GM04504 (cell line): ENCODE measurements around the gene OTUB1.

Experiments used
- DNase-seq: peaks from one replicate; pipeline ENCODE4 v3.0.0-alpha.2; 2012; ENCODE audit warnings: low read depth

The OTUB1 gene

DNA sequence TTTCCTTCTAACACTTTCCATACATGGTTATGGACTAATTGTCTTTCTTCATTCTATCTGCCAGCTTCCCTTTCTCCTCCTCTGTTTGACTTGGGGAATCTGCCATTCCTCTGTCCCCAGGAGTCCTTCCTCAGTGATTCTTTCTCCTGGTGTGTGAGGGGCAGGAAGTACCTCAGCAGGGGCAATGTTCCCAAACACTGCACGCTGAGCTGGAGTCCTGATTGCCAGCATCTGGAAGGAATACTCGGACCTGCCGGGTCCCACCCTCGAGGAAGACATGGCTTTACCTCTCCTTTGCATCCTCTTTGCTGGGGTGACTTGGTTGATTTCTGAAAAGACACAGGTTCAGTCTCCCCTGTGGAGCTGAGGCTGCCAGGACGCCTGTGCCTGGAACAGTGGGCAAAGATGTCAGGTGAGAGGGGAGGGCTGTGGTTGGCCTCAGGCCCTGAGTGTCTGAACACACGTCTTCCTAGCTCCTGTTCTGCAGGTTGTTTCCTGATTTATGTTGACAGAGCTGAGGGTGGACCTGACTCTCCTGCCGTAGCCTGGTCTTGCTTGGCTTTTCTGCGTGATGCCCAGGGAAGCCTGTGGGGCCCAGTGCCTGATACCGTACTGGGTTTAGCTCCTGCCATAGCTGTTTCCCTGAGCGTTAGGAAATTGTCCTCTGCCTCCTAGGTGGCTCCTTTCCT lies 7.5 kb upstream of the OTUB1 start:
- DNase-seq: no peak

DNA sequence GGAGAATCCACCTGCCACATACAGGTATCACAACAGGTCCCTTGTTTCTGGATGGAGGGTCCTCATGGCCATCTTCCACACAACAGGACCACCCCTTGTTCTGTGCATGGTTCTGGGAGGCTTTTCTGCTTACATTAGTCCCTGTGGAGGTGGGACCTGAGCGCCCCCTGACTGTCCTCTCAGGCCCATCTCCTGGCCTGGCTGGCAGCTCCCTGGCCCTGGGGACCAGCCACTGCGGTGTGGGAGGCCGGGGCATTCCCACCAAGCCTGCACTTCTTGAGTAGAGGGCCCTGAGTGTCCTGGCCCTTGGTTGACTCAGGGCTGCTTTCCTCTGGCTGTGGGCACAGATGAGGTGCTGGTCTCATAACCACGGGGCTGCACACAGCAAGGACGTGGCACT lies 6.8 kb upstream of the OTUB1 start:
- DNase-seq: no peak

DNA sequence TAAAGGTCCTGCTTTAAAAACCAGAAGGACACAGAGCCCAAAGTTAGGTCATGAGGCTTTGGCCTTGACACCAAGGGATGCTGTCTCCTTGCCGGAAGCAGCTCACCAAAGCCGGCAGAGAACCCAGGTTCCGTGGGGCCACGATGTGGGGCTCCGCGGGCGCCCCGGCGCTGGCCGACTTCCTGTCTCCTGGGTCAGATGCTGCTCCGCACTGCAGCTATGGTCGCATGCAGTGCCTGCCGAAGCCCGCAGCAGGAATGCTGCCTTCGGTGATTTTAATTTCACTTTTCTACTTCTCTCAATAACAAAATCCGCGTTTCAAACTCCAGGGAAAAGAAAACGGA lies 454 bp upstream of the OTUB1 start:
- no peak for DNase-seq

GRCh38 chr11:63986932-63987513 lies 785 bp downstream of the OTUB1 start:
- DNase-seq: no peak

DNA sequence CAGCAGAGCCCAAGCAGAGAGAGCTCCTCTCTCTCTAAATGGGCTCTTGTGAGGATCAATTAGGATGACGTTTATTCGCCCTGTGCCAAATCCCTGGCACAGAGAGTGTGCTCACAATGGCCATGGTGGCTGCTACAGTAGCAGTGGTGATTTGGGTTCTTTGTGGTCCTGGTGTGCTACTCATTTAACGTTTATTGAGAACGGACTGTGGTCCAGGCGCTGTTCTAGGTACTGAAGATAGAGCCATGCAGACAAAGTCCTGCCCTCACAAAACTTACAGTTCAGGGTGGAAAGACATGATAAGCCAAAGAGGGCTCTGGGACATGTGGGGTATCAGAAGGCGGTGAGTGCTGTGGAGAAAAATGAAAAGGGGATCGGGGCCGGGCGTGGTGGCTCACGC lies 5.3 kb downstream of the OTUB1 start:
- no peak for DNase-seq

DNA sequence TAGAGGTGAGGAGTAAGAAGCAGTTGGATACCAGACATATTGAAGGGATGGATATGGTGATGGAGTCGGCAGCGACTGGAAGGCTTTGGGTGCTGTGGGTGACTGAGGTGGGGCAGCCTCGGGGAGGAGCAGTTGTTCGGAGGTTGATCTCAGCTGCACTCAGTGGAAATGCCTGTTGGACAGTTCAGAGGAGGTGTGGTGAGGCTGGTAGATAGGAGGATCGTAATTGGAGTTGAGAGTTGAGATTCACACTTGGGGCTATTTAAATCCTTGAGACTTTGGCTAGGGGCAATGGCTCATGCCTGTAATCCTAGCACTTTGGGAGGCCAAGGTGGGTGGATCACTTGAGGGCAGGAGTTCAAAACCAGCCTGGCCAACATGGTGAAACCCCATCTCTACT lies 6.9 kb downstream of the OTUB1 start:
- DNase-seq: no peak

DNA sequence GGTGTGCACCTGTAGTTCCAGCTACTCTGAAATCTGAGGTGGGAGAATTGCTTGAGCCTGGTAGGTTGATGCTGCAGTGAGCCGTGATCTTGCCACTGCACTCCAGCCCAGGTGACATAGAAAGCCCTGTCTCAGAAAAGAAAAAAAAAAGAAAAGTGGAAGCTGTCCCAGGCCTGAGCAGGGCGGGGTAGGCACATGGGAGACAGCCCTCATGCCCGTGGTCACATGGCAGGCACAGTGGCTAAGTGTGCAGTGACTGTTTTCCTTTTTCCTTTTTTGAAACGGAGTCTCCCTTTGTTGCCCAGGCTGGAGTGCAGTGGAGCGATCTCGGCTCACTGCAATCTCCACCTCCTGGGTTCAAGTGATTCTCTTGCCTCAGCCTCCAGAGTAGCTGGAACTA lies 7.8 kb downstream of the OTUB1 start:
- DNase-seq: no peak

- DNase-seq: no peak
These were observed 10.3 kb downstream of the OTUB1 start for GRCh38 chr11:63996512-63996911.

DNA sequence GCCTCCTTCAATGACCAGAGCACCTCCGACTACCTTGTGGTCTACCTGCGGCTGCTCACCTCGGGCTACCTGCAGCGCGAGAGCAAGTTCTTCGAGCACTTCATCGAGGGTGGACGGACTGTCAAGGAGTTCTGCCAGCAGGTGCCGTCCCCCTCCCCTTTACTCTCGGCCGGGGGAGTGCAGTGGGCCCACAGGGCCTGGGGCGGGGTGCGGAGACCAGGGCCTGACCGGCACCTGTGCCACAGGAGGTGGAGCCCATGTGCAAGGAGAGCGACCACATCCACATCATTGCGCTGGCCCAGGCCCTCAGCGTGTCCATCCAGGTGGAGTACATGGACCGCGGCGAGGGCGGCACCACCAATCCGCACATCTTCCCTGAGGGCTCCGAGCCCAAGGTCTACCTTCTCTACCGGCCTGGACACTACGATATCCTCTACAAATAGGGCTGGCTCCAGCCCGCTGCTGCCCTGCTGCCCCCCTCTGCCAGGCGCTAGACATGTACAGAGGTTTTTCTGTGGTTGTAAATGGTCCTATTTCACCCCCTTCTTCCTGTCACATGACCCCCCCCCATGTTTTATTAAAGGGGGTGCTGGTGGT lies 11.0 kb downstream of the OTUB1 start:
- no peak for DNase-seq

- no peak for DNase-seq
These were observed 11.6 kb downstream of the OTUB1 start for GRCh38 chr11:63997801-63998337.

DNA sequence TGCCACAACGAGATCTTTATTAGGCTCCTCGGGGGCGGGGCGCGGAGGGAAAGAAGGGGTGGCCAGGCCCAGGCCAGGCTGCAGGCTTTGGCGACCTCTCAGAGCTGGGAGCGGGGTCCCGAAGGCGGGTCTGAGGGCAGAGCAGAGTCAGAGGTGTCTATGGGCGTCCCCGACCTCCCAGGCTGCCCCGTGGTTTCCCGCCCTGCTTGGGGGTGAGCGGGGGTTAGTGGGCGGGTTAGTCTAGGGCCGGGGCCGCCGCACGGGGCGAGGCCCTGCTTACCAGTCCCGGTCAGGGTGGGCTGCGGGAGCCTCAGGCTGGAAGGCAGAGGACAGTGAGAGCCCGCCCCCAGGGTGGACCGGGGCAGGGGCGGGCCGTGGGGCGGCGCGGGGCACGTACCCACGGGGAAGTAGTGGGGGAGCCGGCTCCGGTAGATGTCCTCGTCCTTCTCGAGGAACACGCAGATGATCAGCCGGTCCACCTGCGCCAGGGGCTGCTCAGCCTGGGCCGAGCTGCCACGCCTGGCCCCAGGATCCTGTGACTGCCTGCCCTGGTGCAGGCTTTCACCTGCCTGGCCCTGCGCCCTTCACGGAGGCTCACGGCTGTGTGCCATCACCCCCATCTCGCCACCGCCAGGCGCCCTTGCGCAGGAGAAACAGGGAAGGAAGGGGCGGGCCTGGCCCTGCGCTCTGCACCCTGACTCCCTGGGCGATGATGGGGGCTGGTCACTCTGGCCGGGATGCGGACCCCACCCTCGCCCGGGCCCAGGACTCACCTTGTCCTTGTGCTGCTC lies 12.5 kb downstream of the OTUB1 start:
- DNase-seq: no peak

GRCh38 chr11:63999349-64000025 lies 13.2 kb downstream of the OTUB1 start:
- no peak for DNase-seq

DNA sequence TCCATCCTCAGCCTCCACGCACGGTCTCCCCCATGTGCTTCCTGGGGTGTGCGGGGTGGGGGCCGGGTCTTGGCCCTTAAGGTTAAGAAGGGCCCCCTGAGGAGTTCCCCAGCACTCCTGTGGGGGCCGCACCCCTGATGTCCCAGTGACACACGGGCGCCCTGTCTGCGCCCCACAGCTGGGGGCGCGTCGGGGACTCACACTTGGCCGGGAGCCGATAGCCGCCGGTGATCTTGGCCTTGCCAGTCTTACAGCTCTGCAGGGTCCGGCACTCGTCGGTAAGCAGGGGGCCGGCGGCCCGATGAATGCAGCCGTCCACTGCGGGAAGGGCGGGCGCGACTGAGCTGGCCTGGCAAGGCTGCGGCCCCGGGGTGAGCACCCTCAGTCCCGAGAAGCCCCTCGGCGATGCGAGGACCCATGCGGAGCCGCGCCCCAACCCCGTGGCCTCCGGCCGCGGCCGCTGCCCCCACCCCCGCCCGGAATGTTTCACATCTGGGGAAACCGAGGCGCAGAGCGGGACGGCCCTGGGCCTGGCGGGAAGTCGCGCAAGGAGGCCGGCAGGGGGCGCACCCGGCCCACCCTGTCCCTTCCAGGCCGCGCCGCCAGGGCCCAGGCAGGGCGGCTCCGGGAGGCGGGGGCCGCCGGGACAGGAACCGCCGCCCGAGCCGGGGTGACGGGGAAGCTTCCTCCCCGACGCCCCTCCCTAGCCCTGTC lies 13.9 kb downstream of the OTUB1 start:
- no peak for DNase-seq

DNA sequence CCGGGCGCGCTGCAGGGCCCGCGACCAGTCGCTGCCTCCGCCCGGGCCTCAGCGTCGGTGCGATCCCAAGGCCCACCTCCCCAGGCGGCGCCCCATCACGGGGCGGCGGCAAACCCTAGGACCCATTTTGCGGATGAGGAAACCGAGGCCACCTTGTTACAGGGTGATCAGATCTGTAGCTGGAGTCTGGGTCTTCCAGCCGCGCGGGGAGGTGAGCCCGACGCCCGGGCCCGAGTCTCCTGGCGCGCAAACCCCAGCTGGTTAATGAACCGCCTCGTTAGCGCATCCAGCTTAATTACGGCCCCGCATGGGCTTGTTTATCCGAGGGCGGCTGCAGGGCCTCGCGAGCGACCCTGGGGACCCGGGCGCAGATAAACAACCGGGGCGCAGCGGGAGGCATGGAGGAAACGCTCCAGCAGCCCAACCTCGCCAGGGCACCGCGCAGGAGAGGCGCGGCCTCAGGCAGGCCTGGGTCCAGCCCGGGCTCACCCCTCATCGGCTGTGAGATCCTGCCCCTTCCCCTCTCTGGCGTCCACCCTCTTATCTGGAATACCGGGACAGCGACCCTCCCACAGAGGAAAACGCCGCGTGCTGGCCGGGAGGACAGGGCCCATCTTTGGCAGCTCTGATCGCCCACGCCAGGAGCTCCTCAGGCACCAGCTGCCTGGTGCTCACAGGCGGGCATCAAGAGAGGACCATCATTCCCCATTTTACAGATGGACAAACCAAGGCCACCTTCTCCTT lies 14.7 kb downstream of the OTUB1 start:
- no peak for DNase-seq

DNA sequence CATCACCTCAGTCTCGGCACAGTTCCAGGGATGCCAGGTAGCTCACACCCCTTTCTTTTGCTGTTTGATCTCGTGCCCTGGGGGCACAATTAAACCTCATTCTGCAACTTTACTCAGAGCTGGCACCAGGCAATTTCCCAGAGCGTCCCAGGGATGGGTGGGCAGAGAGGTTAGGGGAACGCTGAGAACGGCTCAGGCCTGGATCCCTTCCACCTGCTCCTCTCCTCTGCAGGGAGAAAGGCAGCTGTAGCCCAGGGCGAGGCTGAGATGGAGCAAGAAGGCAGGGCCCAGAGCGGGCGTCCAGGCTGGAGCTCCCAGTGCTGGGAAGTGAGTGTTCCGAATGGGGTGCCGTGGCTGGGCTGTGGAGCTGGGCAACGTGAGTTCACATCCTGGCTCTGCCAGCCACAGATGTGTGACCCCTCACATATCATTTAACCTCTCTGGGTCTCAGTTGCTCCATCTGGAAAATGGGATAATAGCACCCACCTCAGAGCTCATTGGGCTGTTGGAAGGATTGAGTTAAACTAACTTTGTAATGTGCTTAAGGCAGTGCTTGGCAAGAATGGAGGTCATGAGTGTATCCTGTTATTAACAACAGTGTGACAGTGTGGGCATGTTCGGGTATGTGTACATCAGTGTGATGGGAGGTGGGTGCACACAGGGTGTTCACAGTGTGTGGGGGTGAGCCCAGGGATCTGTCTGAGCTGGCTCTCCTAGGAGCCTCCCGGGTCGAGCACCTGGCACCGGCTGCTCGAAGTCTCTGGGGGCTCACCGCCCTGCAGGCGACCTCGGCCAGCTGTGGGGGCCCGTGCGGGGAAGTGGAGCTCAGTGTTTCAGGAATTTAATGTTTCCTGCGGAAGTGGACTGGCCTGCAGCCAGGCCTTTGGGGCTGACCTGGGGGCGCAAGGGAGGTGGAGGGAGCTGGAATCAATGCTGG lies 15.5 kb downstream of the OTUB1 start:
- DNase-seq: no peak

DNA sequence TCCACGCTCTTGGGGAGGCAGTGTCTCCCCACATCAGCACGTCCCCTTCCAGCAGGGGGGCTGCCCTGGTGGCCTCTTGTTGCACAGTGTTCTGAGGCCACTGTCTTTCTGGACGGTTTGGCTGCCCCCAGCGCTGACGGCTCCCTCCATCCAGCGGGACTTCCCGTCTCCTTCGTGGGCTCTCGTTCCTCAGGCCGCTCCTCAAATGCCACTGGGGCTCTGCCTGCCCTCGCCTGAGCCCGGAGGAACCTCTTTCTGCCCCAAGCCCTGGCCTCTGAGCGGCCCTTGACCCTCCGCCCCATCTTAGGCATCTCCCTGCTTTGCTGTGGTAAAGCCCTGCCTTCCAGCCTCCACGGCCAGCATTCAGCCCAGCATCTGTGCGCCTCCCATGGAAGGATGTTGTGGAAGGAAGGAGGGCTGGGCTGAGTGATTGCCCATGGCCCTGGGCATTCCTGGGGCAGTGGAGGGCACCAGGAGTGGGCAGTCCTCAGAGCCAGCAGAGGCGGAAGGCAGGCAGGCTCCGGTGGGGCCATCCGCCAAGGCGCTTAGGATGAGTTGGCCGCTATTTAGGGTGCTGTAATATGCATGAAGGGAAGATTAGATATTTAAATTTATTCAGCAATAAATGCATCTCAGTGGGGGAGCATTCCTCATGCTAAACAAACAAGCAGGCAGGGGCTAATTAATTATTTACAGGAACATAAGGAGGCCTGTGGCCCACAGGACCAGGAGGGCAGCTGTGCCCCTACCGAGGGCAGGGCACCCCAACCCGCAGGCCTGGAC lies 17.8 kb downstream of the OTUB1 start:
- no peak for DNase-seq

DNA sequence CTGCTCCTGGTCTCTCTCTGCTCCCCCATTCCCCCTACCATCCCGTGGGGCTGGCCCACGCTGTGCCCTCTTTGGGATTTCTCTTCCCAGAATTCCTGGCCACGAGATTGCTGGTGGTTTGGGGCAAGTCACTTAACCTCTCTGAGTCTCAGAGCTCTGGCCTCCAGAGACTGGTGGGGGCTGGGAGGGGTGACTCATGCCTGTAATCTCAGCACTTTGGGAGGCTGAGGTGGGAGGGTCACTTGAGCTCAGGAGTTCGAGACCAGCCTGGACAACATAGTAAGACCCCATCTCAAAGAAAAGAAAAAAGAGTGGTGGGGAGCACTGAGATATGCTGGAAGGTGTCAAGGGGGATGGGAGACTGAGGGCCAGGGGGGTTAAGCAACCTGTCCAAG lies 18.3 kb downstream of the OTUB1 start:
- no peak for DNase-seq

GRCh38 chr11:64005691-64006090 lies 19.5 kb downstream of the OTUB1 start:
- no peak for DNase-seq

DNA sequence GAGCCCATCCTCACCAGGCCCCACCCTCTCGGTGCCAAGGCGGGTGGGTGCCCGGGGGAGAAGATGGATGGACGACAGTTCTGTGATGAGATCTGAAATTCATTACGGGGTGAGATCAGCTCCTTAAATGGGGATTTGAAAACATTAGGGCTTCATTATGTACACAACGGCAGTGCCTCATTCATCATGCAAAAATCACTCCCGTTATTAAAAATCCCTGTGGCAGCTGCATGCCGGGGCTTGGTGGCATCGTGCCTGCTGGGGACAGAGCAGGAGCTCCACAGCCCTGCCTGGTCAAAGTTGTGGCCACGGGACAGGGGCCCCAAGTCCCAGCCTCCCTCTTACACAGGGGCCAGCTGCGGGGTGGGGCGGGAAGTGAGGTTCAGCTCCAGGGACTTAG lies 20.2 kb downstream of the OTUB1 start:
- DNase-seq: no peak
